Measurements from ENCODE around the gene ADCK2.

- TF ChIP-seq TAF1 (IDR thresholded peaks at IDR 0.05; ENCODE audit: low read depth, low read length) (no peak), POLR2A (IDR thresholded peaks at IDR 0.05; ENCODE audit: low read depth, low read length) (no peak), SPI1 (IDR thresholded peaks at IDR 0.05; ENCODE audit: low read depth, low read length) (no peak), POLR2AphosphoS5 (IDR thresholded peaks at IDR 0.05; ENCODE audit: low read depth, low read length) (no peak), PAX5 (IDR thresholded peaks at IDR 0.05; ENCODE audit: insufficient read depth, low read length, severe bottlenecking) (no peak)
These were observed 31.1 kb upstream of the ADCK2 start for GRCh38 chr7:140641524-140642195.

All from GM12891 (cell line).